Measurements from ENCODE around the gene KRT4. TPM values are rescaled to one million over a fixed set of nuclear protein-coding genes. Genes with fewer than 3 reads are reported as not detected.

The KRT4 gene
- total RNA-seq, 4 donors from 2014 or later = 0.51 to 1.1 (median 0.83) TPM; not detected in 1

DNA sequence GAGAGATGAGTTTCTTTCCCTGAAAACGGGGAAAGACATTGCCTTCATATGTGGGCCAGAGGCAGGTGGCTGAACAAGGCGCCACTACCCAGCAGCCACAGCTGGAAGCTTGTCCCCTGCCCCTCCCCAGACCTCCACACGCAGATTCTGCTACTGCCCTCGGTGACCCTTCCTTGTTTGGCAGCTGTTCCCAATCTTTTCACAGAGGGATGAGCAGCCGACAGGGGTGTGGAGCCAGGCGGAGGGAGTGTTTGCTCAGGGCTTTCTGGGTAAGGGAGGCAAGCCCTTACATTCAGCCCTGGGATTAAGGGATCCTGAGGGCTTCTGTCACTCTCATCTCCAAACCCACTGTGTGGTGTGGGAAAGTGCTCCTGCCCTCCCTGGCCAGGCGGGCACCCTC lies 4.5 kb upstream of the KRT4 start:
- intact Hi-C loops (cut with DNase I; ENCODE audit: low total_unique reads) = no loop called here
- 43 to 54% methylated on average over 7 of the region's 7 CpGs for WGBS, 2 donors
- no peak for DNase-seq (ENCODE audit: low spot score in 2 of 2)

DNA sequence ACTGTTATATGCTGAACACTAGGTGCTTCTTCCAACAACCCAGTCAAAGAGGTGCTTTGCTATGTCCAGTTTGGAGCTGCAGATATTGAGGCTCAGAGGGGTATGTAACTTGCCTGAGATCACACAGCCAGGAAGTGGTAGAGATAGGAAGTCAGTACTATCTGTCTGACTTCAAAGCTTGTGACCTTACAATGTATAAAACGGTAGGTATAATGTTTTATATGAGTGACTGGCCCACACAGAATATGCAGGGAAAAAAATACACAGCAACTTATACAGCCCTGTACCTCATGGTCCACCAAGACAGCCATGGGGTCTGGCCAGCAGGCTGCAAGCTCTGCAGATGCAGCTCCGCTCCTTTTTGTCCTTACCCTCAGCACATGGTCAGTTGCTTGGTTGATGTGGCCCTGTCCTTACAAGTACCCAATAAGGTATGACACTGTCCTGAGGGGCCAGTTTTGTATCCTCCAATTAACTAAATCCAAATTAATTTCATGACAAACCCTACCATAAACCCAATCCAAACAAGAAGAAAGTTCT lies 3.9 kb upstream of the KRT4 start:
- intact Hi-C loops (cut with DNase I; ENCODE audit: low total_unique reads) = no loop called here
- no peak for TF ChIP-seq POLR2A (IDR thresholded peaks at IDR 0.05)
- TF ChIP-seq, protein P1, sequence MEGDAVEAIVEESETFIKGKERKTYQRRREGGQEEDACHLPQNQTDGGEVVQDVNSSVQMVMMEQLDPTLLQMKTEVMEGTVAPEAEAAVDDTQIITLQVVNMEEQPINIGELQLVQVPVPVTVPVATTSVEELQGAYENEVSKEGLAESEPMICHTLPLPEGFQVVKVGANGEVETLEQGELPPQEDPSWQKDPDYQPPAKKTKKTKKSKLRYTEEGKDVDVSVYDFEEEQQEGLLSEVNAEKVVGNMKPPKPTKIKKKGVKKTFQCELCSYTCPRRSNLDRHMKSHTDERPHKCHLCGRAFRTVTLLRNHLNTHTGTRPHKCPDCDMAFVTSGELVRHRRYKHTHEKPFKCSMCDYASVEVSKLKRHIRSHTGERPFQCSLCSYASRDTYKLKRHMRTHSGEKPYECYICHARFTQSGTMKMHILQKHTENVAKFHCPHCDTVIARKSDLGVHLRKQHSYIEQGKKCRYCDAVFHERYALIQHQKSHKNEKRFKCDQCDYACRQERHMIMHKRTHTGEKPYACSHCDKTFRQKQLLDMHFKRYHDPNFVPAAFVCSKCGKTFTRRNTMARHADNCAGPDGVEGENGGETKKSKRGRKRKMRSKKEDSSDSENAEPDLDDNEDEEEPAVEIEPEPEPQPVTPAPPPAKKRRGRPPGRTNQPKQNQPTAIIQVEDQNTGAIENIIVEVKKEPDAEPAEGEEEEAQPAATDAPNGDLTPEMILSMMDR (IDR thresholded peaks at IDR 0.05) = no peak
- no peak overlapping the region for H3K4me3 ChIP-seq (ENCODE audit: low read depth, poor library complexity, severe bottlenecking)
- 69 to 91% methylated on average over 2 of the region's 2 CpGs for WGBS, 2 donors
- DNase-seq (ENCODE audit: low spot score in 2 of 2) = no peak

More for the DNA sequence above, 4.5 kb upstream of the KRT4 start:
- TF ChIP-seq, protein P1 (IDR thresholded peaks at IDR 0.05) = no peak
- TF ChIP-seq POLR2A (IDR thresholded peaks at IDR 0.05) = no peak
- no peak overlapping the region for H3K4me3 ChIP-seq (ENCODE audit: low read depth, poor library complexity, severe bottlenecking)

DNA sequence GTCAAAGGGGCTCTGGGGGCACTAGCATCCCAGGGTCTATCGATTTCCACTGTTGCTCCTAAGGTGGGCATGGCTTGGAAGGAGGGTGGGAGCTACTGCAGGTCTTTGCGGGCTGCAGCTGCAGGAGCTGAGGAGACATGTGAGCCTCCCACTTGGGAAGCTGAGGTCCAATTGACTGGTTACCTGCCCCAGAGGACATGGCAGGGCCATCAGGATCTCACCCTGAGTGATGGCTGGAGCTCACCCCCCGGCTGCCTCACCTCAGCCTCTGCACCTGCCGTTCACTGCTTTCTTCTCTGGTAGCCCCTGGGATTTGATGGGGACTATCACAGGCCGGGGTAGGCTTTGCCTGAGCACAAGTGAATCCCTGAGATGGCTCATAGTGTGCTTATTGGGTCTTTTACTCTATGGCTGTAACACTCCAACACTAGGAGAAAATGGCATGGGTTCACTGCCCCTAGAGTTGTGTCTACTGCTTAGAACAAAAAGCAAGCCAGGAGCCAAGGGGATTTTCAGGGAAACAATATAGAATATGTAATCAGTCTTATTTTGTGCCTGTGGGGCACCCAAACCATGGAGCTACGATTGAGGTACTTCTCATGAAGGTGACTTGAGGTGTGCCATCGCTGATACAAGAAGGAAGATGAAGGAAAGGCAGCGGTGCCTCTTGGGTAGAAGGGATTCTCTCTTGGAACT lies 3.2 kb upstream of the KRT4 start:
- H3K4me3 ChIP-seq (ENCODE audit: low read depth, poor library complexity, severe bottlenecking) = no peak overlapping the region
- 88 to 89% methylated on average over 7 to 8 of the region's 8 CpGs for WGBS, 2 donors
- no peak for DNase-seq (ENCODE audit: low spot score in 2 of 2)
- intact Hi-C loops (cut with DNase I; ENCODE audit: low total_unique reads) = no loop called here
- TF ChIP-seq, protein P1 (IDR thresholded peaks at IDR 0.05) = no peak
- no peak for TF ChIP-seq POLR2A (IDR thresholded peaks at IDR 0.05)

DNA sequence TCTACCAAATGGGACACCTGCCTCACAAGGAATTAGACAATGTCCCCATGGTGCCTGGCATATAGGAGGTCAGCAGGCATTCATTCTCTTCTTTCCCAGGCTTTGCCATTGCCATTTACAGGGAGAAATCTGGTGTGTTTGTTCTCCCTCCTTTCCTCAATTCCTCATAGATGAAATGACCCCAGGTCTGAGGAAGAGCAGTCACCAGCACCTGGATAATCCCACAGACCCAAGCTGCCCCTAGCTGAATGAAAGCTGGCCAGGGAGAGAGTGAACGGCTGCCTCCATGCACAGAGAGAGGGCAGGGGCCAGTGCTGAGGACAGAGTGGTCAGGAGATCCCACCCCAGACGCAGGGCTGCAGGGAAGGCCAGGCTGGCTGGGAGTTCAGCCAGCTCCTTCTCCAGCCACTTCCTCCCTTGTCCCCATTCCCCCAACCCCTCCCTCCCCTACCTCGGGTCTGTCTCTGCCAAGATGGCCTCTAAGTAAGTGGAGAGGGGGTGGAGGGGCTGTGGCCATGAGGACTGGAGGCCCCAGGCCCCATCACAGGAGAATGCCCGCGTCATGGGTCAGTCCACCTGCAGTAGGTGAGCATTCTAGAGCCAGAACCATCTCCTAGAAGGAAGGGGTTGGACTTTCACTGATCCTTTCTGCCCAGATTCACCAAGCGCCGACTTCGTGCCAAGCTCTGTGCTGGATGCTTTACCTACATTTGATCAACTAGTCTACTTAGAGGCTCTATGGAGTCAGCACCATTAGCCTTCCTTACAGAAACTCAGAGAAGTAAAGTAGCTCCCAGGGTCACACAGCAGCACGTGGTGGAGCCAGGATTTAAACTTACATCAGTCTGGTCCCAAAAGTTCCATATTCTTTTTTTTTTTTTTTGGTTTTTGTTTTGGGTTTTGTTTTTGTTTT lies 2.0 kb upstream of the KRT4 start:
- DNase-seq (ENCODE audit: low spot score in 2 of 2) = no peak
- intact Hi-C loops (cut with DNase I; ENCODE audit: low total_unique reads) = no loop called here
- 83 to 84% methylated on average over 9 of the region's 9 CpGs for WGBS, 2 donors
- no peak overlapping the region for H3K4me3 ChIP-seq (ENCODE audit: low read depth, poor library complexity, severe bottlenecking)
- no peak for TF ChIP-seq POLR2A (IDR thresholded peaks at IDR 0.05)
- TF ChIP-seq, protein P1 (IDR thresholded peaks at IDR 0.05) = no peak

DNA sequence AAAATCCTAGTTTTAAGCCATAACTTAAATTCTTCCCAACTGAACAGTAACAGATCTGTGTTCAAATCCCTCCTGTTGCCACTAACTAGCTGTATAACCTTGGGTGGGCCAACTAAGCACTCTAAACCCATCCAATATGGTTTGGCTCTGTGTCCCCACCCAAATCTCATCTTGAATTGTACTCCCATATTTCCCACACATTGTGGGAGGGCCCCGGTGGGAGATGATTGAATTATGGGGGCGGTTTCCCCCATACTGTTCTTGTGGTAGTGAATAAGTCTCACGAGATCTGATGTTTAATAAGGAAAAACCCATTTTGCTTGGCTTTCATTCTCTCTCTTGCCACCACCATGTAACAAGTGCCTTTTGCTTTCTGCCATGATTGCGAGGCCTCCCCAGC lies 1.2 kb upstream of the KRT4 start:
- intact Hi-C loops (cut with DNase I; ENCODE audit: low total_unique reads) = no loop called here
- 89 to 93% methylated on average over 4 of the region's 4 CpGs for WGBS, 2 donors
- no peak overlapping the region for H3K4me3 ChIP-seq (ENCODE audit: low read depth, poor library complexity, severe bottlenecking)
- no peak for DNase-seq (ENCODE audit: low spot score in 2 of 2)
- no peak for TF ChIP-seq POLR2A (IDR thresholded peaks at IDR 0.05)
- TF ChIP-seq, protein P1 (IDR thresholded peaks at IDR 0.05) = no peak
